Lower lobe of right lung (tissue), 2 donors: ENCODE data around the gene KCTD1. TPM values are rescaled to one million over a fixed set of nuclear protein-coding genes. Genes with fewer than 3 reads are reported as not detected.

Experiments used
- ATAC-seq, 2 donors: fragments of 200-7000 bp; cut with Tn5 transposase; one replicate each; pipeline ENCODE4 v1.9.1; 2020 to 2022; ENCODE audit warnings: mild to moderate bottlenecking in 2 of 2, moderate library complexity in 2 of 2
- DNase-seq: peaks from one replicate; pipeline ENCODE4 v3.0.0-alpha.2; 2020
- H3K27ac ChIP-seq: fragments of 200-600 bp; one replicate; pipeline ENCODE4 v1.8.0; 2022
- H3K27me3 ChIP-seq: fragments of 200-600 bp; one replicate; pipeline ENCODE4 v1.8.0; 2022; ENCODE audit warnings: low read depth
- H3K36me3 ChIP-seq: fragments of 200-600 bp; one replicate; pipeline ENCODE4 v1.8.0; 2022; ENCODE audit warnings: mild to moderate bottlenecking
- H3K4me1 ChIP-seq: fragments of 200-600 bp; one replicate; pipeline ENCODE4 v1.8.0; 2022
- H3K4me3 ChIP-seq: fragments of 200-600 bp; one replicate; pipeline ENCODE4 v1.8.0; 2022; ENCODE audit warnings: mild to moderate bottlenecking
- H3K9me3 ChIP-seq: fragments of 200-600 bp; one replicate; pipeline ENCODE4 v1.8.0; 2022
- intact Hi-C: fragments of 100-400 bp; cut with DNase I; formaldehyde crosslinking; loops from one replicate; pipeline ENCODE4 v1.11.0; 2022
- total RNA-seq: library from RNA; stranded (reverse); fragmentation: NEBNext Ultra II Directional; extraction: Animal tissue kit (Norgen Biotek cat#: 25700); gene quantifications from one replicate; pipeline ENCODE4 v1.2.1, GENCODE V29; 2021
- TF ChIP-seq, protein P1 (sequence below): fragments of 200-600 bp; IDR thresholded peaks from one replicate; pipeline ENCODE4 v1.8.0; 2022; ENCODE audit warnings: antibody characterized with exemption, mild to moderate bottlenecking
- donor health status: DM: no; HTN: yes; CAD: no; lungs with severe emphysema.

KCTD1 gene
- total RNA-seq, 1 donor from 2014 or later = 9.0 TPM

DNA sequence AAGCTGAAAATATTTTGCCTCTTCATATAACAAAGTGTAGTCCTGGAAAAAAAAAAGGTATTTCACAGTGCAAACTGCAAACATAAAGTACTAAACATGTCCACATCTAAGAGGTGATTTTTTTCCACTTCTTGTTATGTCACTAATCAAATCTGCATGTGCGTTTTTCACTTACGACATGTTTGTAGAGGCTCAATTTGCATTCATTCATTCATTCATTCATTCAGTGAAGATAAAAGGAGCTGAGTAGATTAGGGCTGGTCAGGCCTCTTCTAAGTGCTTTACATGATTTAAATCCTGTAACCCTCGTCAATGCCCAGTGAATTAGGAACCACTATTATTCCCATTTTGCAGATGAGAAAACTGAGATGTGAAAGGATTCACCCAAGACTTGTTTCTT lies 88.5 kb downstream of the KCTD1 start:
- peaks cover 3% of the 10 kb centered on the region for H3K36me3 ChIP-seq
- no peaks in the 10 kb centered on the region for H3K4me1 ChIP-seq
- H3K27me3 ChIP-seq = no peaks in the 10 kb centered on the region
- peak overlapping the region; percentile 19 for H3K27ac ChIP-seq
- TF ChIP-seq, protein P1, sequence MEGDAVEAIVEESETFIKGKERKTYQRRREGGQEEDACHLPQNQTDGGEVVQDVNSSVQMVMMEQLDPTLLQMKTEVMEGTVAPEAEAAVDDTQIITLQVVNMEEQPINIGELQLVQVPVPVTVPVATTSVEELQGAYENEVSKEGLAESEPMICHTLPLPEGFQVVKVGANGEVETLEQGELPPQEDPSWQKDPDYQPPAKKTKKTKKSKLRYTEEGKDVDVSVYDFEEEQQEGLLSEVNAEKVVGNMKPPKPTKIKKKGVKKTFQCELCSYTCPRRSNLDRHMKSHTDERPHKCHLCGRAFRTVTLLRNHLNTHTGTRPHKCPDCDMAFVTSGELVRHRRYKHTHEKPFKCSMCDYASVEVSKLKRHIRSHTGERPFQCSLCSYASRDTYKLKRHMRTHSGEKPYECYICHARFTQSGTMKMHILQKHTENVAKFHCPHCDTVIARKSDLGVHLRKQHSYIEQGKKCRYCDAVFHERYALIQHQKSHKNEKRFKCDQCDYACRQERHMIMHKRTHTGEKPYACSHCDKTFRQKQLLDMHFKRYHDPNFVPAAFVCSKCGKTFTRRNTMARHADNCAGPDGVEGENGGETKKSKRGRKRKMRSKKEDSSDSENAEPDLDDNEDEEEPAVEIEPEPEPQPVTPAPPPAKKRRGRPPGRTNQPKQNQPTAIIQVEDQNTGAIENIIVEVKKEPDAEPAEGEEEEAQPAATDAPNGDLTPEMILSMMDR = no peak
- H3K9me3 ChIP-seq = no peaks in the 10 kb centered on the region
- no peak for ATAC-seq
- intact Hi-C loops = no loop called here
- H3K4me3 ChIP-seq = no peak overlapping the region
- DNase-seq = no peak

DNA sequence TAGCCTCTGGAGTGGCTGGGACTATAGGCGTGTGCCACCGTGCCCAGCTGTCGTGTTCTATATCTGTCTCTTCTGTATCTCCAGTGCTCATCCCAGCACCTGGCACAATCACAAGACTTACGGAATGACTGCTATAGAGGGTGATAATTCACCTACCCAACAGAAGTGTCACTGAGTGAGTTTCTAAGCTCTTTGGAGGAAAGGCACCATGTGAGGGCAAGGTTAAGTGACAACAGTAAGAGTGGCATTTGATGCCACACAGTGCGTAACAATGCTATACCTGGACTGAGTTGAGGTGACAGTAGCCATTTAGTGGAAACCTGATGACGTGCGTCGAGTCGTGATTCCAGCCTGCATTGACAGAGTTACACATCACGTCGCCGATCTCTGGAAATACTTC lies 89.0 kb downstream of the KCTD1 start:
- Histone ChIP-seq H3K27ac (no peak overlapping the region), H3K4me1 (no peaks in the 10 kb centered on the region), H3K27me3 (no peaks in the 10 kb centered on the region), H3K4me3 (no peak overlapping the region), H3K9me3 (no peaks in the 10 kb centered on the region), H3K36me3 (peaks cover 6% of the 10 kb centered on the region)
- intact Hi-C loops = no loop called here
- DNase-seq = no peak
- ATAC-seq = no peak
- TF ChIP-seq, protein P1 = no peak

DNA sequence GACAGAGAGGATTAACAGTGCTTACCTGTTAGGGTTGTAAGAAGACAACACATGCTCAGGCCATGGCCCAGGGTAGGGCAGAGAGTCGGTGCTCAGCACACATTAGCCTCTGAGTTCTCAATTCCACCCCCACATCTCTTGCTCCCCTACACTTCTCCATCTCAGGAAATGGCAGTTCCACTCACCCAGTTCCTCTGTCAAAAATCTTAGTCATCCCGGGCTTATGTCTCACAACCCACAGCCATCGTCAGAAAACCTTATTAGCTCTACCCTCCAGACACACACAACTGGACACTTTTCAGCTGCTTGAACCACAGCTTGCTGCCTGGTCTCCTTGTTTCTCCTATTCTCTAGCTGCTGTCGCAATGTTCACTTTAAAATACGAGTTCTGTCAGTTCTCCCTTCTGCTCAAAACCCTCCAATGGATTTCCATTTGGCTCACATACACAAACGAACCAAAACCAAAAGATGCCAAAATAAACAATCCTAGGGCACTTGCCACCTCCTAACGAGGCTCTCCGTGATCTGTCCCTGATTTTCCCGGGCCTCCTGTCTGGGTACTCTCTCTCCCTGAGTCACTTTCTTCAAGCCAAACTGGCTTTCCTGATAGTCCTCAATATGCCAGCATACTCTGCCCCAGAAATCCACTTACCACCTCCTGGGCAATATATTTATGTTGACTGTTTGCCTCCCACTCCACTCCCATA lies 89.7 kb downstream of the KCTD1 start:
- DNase-seq = no peak
- peak; percentile 46 to 63 for ATAC-seq
- intact Hi-C loops = no loop called here
- H3K36me3 ChIP-seq = peaks cover 6% of the 10 kb centered on the region
- no peaks in the 10 kb centered on the region for H3K9me3 ChIP-seq
- H3K27ac ChIP-seq = no peak overlapping the region
- no peak overlapping the region for H3K4me3 ChIP-seq
- H3K27me3 ChIP-seq = no peaks in the 10 kb centered on the region
- no peaks in the 10 kb centered on the region for H3K4me1 ChIP-seq
- TF ChIP-seq, protein P1 = no peak

DNA sequence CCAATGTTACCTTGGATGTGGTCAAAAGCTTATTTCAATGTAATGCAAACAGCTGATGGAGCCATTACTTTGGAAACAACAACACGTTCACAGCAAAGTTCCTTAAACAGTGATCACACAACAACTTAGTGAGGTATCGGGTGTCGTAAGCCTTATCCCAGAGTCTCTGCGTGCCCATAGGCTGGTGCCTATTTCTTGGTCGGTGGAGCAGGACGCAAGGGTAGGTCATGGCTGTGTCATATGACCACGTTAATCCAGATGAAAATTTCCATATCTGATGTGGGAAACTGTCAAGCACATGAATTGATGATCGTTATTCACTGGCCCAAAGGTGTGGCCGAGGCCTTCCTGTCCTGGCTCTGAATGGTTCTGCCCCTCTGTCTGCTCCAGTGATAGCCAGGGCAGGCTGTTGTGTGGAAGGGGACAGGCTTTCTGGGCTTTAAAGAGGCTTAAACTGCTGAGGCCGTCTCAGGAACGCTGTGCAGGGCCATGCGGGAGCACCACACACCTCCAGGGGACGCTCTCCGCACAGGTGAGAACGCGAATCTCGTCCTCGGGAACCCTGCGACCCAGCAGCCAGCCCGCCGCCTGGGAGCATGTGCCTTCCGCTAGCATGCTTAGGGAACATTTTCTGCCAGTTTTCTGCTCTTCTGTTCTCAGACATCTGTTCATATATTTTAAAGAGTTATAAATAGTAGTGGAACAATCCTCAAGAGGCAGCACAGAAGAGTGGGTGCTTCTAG lies 90.6 kb downstream of the KCTD1 start:
- Histone ChIP-seq H3K27me3 (no peaks in the 10 kb centered on the region), H3K4me1 (no peaks in the 10 kb centered on the region), H3K4me3 (no peak overlapping the region), H3K27ac (no peak overlapping the region), H3K36me3 (peaks cover 6% of the 10 kb centered on the region), H3K9me3 (no peaks in the 10 kb centered on the region)
- DNase-seq = no peak
- TF ChIP-seq, protein P1 = no peak
- ATAC-seq = no peak
- intact Hi-C loops = no loop called here

DNA sequence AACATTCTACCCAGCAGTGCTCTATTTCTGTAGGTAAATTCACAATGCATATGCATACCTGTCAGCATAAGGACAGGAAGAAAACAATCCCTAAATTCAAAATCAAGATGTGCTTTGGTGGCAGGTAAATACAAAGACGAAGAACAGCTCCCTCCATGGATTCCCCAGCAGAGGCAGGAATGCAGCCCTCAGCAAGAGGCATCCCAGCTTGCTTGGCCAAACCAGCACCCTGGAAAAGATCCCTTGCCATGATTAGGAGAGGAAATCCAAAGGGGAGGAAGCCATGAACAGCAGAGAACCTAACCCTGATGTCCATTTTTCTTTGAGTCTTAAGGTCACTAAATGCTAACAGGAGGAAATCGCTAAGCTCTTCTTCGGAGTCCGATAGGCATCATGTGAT lies 91.2 kb downstream of the KCTD1 start:
- Histone ChIP-seq H3K27me3 (no peaks in the 10 kb centered on the region), H3K27ac (no peak overlapping the region), H3K36me3 (peaks cover 6% of the 10 kb centered on the region), H3K9me3 (no peaks in the 10 kb centered on the region), H3K4me1 (no peaks in the 10 kb centered on the region), H3K4me3 (no peak overlapping the region)
- no peak for DNase-seq
- TF ChIP-seq, protein P1 = no peak
- ATAC-seq = no peak
- intact Hi-C loops = no loop called here
